Measurements from ENCODE around the gene OR1C1.
"Not testable (repeated sequence)": the region's sequence is repeated elsewhere in the genome, so short reads cannot be mapped to it uniquely, and the experiment has no call there.

The OR1C1 gene

DNA sequence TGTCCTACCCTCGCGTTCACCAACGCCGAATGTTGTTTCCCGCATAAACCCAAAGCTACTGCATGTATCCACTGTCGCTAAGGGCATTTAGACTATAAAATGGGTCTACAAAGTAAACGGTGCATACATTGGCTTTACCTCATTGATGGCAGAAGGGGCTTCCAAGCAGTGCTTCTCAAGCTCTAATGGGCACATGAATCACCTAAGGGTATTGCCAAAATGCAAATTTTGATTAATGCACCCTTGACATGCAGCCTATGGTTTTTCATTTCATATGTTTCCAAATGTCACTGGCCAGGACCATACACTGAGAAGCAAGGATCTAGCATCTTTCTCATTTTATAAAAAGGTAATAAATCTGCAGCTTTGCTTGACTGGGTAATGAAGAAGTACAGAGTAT lies 46.6 kb downstream of the OR1C1 start:
- Histone ChIP-seq H3K27ac (ENCODE audit: low read length) (no peak overlapping the region), H3K9me2 (replicated peaks; ENCODE audit: insufficient read depth, low read length) (no peaks in the 10 kb centered on the region), H3K36me3 (replicated peaks; ENCODE audit: insufficient read depth, low read length) (no peaks in the 10 kb centered on the region), H3K9me3 (replicated peaks; ENCODE audit: insufficient read depth, low read length) (no peaks in the 10 kb centered on the region), H2AFZ (ENCODE audit: low read length) (no peak overlapping the region), H3K4me1 (ENCODE audit: low read length) (no peaks in the 10 kb centered on the region), H3K4me2 (ENCODE audit: low read depth, low read length) (no peak overlapping the region), H4K20me1 (ENCODE audit: insufficient read depth, low read length) (no peaks in the 10 kb centered on the region), H3K4me3 (ENCODE audit: low read length) (no peak overlapping the region), H3F3A (ENCODE audit: insufficient read depth, low read length) (no peaks in the 10 kb centered on the region), H3K27me3 (replicated peaks; ENCODE audit: insufficient read depth, low read length) (no peaks in the 10 kb centered on the region), H3K79me2 (ENCODE audit: low read length) (no peaks in the 10 kb centered on the region), H3K9ac (ENCODE audit: low read length) (no peak overlapping the region)
- no peak for DNase-seq
- TF ChIP-seq, protein P1, sequence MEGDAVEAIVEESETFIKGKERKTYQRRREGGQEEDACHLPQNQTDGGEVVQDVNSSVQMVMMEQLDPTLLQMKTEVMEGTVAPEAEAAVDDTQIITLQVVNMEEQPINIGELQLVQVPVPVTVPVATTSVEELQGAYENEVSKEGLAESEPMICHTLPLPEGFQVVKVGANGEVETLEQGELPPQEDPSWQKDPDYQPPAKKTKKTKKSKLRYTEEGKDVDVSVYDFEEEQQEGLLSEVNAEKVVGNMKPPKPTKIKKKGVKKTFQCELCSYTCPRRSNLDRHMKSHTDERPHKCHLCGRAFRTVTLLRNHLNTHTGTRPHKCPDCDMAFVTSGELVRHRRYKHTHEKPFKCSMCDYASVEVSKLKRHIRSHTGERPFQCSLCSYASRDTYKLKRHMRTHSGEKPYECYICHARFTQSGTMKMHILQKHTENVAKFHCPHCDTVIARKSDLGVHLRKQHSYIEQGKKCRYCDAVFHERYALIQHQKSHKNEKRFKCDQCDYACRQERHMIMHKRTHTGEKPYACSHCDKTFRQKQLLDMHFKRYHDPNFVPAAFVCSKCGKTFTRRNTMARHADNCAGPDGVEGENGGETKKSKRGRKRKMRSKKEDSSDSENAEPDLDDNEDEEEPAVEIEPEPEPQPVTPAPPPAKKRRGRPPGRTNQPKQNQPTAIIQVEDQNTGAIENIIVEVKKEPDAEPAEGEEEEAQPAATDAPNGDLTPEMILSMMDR (IDR thresholded peaks at IDR 0.05; ENCODE audit: low read length), result no peak
- TF ChIP-seq EZH2phosphoT487 (IDR thresholded peaks at IDR 0.05; ENCODE audit: low read length) (no peak), EZH2 (optimal IDR thresholded peaks at IDR 0.05; ENCODE audit: low read depth, low read length) (no peak)

DNA sequence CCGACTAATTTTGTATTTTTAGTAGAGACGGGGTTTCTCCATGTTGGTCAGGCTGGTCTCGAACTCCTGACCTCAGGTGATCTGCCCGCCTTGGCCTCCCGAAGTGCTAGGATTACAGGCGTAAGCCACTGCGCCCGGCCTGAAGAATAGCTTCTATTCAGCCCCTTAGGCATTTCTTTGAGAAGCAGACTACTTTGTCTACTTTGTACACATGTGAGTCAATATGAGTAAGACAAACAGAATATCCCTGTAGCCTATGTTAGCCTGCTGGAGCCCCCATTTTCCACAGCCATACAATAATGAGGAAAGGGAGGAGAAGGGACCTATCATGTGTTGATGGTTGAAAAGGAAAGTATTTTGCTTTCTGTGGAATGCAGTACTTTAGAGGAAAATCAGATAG lies 49.7 kb downstream of the OR1C1 start:
- H3K79me2 ChIP-seq (ENCODE audit: low read length); H3K9me3 ChIP-seq (replicated peaks; ENCODE audit: insufficient read depth, low read length); H4K20me1 ChIP-seq (ENCODE audit: insufficient read depth, low read length); H3K9ac ChIP-seq (ENCODE audit: low read length); H3K4me1 ChIP-seq (ENCODE audit: low read length); H3F3A ChIP-seq (ENCODE audit: insufficient read depth, low read length); H2AFZ ChIP-seq (ENCODE audit: low read length); H3K4me2 ChIP-seq (ENCODE audit: low read depth, low read length); H3K36me3 ChIP-seq (replicated peaks; ENCODE audit: insufficient read depth, low read length); H3K27ac ChIP-seq (ENCODE audit: low read length); H3K9me2 ChIP-seq (replicated peaks; ENCODE audit: insufficient read depth, low read length); DNase-seq; H3K27me3 ChIP-seq (replicated peaks; ENCODE audit: insufficient read depth, low read length); H3K4me3 ChIP-seq (ENCODE audit: low read length): not testable (repeated sequence)
